ENCODE results near the gene MSRB2. TPM values are rescaled to one million over a fixed set of nuclear protein-coding genes. Genes with fewer than 3 reads are reported as not detected.

Gene MSRB2
- polyA plus RNA-seq, 3 donors: 19.7 to 37.3 (median 31.6) TPM

DNA sequence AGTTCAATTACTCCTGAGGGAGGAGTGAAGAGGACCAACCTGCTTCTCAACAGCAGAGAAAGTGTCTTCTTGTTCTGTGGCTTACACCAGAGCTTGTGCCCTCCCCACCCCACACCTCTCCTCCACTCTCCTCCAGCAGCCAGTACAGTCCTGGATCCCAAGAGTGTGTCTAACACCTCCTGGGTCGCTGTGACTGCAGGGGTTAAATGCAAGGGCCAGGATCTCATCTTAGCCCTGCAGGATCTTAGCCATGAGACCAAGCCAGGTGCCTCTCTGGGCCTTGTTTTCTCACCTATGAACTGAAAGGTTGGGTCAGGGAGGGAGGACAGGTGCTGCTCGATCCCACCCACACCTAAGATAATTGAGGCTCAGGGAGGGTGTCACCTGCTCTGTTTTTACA, 34.5 kb upstream of the MSRB2 start:
- Histone ChIP-seq H3K36me3 (replicated peaks in 1 of 2; ENCODE audit: control insufficient read depth in 1 of 2, insufficient read depth in 2 of 2, low read length in 2 of 2) (no peaks in the 10 kb centered on the region), H3K9me3 (replicated peaks in 1 of 2; ENCODE audit: control insufficient read depth in 1 of 2, insufficient read depth in 1 of 2, low read length in 2 of 2) (no peaks in the 10 kb centered on the region), H3K4me2 (replicated peaks; ENCODE audit: extremely low read depth, low read length, poor library complexity, severe bottlenecking) (no peak overlapping the region), H3K27me3 (ENCODE audit: control insufficient read depth in 2 of 2, insufficient read depth in 2 of 2, low read length in 2 of 2) (no peaks in the 10 kb centered on the region), H3K9ac (ENCODE audit: insufficient read depth, low read length, poor library complexity, severe bottlenecking) (no peak overlapping the region), H3K4me3 (replicated peaks in 1 of 3; ENCODE audit: low read depth in 2 of 3, low read length in 3 of 3) (no peak overlapping the region), H2AFZ (ENCODE audit: insufficient read depth, low read depth, low read length, poor library complexity, severe bottlenecking) (no peak overlapping the region), H4K20me1 (ENCODE audit: insufficient read depth, low read length) (no peaks in the 10 kb centered on the region), H3K79me2 (ENCODE audit: insufficient read depth, low read length) (no peaks in the 10 kb centered on the region), H3K27ac (ENCODE audit: low read depth in 1 of 2, low read length in 2 of 2) (no peak overlapping the region), H3K4me1 (ENCODE audit: control insufficient read depth in 1 of 2, insufficient read depth in 2 of 2, low read length in 2 of 2) (no peaks in the 10 kb centered on the region)
- intact Hi-C loops (cut with micrococcal nuclease): loop anchor here in 1 of 2 donors (10.0 kb wide), 1 partner anchor 1066 kb away; no protein-coding TSS in a partner anchor
- Mint-ChIP-seq H3K27ac (no peak overlapping the region), H3K4me3 (no peak overlapping the region), H3K36me3 (no peaks in the 10 kb centered on the region), H3K27me3 (ENCODE audit: low read depth in 3 of 3) (peaks cover 0 to 3% (median 0%) of the 10 kb centered on the region in 3 donors), H3K9me3 (peaks cover 0 to 13% (median 5%) of the 10 kb centered on the region in 7 donors), H3K4me1 (no peaks in the 10 kb centered on the region)
- TF ChIP-seq, protein P1, sequence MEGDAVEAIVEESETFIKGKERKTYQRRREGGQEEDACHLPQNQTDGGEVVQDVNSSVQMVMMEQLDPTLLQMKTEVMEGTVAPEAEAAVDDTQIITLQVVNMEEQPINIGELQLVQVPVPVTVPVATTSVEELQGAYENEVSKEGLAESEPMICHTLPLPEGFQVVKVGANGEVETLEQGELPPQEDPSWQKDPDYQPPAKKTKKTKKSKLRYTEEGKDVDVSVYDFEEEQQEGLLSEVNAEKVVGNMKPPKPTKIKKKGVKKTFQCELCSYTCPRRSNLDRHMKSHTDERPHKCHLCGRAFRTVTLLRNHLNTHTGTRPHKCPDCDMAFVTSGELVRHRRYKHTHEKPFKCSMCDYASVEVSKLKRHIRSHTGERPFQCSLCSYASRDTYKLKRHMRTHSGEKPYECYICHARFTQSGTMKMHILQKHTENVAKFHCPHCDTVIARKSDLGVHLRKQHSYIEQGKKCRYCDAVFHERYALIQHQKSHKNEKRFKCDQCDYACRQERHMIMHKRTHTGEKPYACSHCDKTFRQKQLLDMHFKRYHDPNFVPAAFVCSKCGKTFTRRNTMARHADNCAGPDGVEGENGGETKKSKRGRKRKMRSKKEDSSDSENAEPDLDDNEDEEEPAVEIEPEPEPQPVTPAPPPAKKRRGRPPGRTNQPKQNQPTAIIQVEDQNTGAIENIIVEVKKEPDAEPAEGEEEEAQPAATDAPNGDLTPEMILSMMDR (IDR thresholded peaks at IDR 0.05): no peak
- DNase-seq: no peak
- WGBS (ENCODE audit: insufficient coverage): 33% methylated on average over 1 of the region's 2 CpGs

DNA sequence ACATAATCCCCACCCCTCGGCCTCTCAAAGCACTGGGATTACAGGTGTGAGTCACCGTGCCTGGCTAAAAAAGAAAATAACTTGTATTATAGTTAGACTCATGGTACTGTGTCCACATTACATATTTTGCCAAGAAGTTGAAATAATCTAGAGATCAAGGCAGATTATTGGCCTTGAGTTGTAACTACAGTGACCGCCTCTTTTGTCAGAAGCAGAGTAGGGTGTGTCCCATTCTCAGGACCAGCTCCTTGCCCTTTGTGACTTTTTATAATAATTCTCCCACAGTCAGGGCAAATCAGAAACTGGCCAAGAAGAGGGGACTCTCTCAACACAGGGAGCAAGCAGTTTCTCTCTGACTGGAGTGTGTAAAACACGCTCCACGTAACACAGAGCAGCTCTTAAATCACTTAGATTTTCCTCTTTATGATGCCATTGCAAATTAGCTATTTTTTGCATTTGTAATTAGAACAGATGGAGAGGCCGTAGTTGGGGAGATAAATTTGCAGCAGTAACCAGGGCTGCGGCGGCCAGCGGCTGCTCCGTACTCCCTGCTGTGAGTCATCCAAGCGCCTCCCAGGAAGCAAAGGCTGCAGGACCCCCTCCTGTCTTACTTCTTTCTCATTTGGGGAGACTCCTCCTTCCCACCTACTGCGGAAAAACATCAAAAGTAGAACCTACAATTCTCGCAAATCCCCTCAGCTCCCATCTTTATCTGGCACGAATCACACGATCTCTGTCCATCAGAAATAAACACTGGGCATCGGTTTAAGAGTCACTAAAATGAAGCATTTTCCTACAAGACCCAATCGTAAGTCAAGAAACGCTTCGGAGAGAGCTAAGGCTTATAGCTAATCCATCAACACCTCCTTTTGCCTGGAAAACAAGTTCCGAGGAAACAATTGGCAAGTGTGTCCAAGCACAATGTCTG, 32.1 kb upstream of the MSRB2 start:
- intact Hi-C loops (cut with micrococcal nuclease): loop anchor here in 1 of 2 donors (10.0 kb wide), 1 partner anchor 1069 kb away; no protein-coding TSS in a partner anchor
- no peaks in the 10 kb centered on the region for H3K36me3 ChIP-seq (replicated peaks in 1 of 2; ENCODE audit: control insufficient read depth in 1 of 2, insufficient read depth in 2 of 2, low read length in 2 of 2)
- no peaks in the 10 kb centered on the region for H4K20me1 ChIP-seq (ENCODE audit: insufficient read depth, low read length)
- Mint-ChIP-seq H3K27me3 (ENCODE audit: low read depth in 3 of 3) (peaks cover 0 to 3% (median 3%) of the 10 kb centered on the region in 3 donors), H3K9me3 (peaks cover 0 to 13% (median 5%) of the 10 kb centered on the region in 7 donors), H3K4me1 (peaks cover 4% of the 10 kb centered on the region), H3K27ac (no peak overlapping the region), H3K4me3 (no peak overlapping the region), H3K36me3 (no peaks in the 10 kb centered on the region)
- no peak overlapping the region for H3K27ac ChIP-seq (ENCODE audit: low read depth in 1 of 2, low read length in 2 of 2)
- no peak overlapping the region for H3K4me3 ChIP-seq (replicated peaks in 1 of 3; ENCODE audit: low read depth in 2 of 3, low read length in 3 of 3)
- no peaks in the 10 kb centered on the region for H3K4me1 ChIP-seq (ENCODE audit: control insufficient read depth in 1 of 2, insufficient read depth in 2 of 2, low read length in 2 of 2)
- WGBS (ENCODE audit: insufficient coverage): 93% methylated on average over 9 of the region's 20 CpGs
- no peak overlapping the region for H2AFZ ChIP-seq (ENCODE audit: insufficient read depth, low read depth, low read length, poor library complexity, severe bottlenecking)
- TF ChIP-seq, protein P1 (IDR thresholded peaks at IDR 0.05): no peak
- DNase-seq: no peak
- no peaks in the 10 kb centered on the region for H3K9me3 ChIP-seq (replicated peaks in 1 of 2; ENCODE audit: control insufficient read depth in 1 of 2, insufficient read depth in 1 of 2, low read length in 2 of 2)
- no peaks in the 10 kb centered on the region for H3K27me3 ChIP-seq (ENCODE audit: control insufficient read depth in 2 of 2, insufficient read depth in 2 of 2, low read length in 2 of 2)
- H3K79me2 ChIP-seq (ENCODE audit: insufficient read depth, low read length): no peaks in the 10 kb centered on the region
- H3K4me2 ChIP-seq (replicated peaks; ENCODE audit: extremely low read depth, low read length, poor library complexity, severe bottlenecking): no peak overlapping the region
- H3K9ac ChIP-seq (ENCODE audit: insufficient read depth, low read length, poor library complexity, severe bottlenecking): no peak overlapping the region
